Cerebellar cortex (tissue), 1 donor: ENCODE data around the gene FNIP2.
A peak's percentile ranks its signal among the peaks of the same experiment; 100 is the strongest.
"Not testable (repeated sequence)": the region's sequence is repeated elsewhere in the genome, so short reads cannot be mapped to it uniquely, and the experiment has no call there.

Experiments used
- DNase-seq: peaks from one replicate; pipeline ENCODE4 v3.0.0-alpha.2; 2015; ENCODE audit warnings: low spot score

FNIP2 gene

GRCh38 chr4:158870626-158871334 is 102.0 kb downstream of the FNIP2 start:
- no peak for DNase-seq

DNA sequence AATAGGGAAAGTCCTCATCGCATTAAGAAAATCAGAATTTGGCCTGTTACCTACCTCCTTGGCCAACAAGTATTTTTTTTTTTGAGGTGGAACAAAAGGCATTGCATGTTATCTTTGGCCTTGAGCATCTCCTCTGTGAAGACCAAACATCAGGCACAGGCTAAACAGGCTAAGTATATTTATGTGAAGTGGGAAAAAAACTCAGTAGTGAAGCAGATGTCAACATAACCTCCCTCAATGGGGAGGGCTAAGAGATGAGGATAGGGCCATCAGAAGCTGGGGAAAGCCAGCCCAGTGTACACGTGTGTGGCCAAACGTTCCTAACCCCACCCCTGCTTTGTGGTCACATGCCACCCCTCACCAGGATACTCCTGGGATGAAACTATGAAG is 102.5 kb downstream of the FNIP2 start:
- DNase-seq = no peak

GRCh38 chr4:158873795-158874401 is 105.1 kb downstream of the FNIP2 start:
- no peak for DNase-seq

- no peak for DNase-seq
Measured at GRCh38 chr4:158875026-158875425, 106.2 kb downstream of the FNIP2 start.

GRCh38 chr4:158875455-158875854 is 106.6 kb downstream of the FNIP2 start:
- no peak for DNase-seq

DNA sequence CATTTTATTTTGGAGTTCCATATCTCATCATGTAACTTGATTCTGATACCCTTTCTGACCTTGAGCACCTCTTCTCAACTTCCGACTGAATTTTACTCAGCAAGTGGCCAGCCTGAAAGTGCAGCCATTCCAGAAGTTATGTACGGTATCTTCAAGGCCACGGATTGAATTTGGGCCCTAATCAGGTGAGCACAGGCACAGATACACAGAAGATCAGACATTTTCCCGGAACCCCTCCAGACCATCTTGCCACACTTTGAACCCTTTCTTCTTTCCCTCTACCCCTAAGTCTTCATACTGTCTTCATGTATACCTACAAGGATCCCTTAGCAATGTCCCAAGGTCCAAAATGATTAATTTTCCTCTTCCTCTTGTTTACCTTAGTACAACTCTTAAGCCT is 108.2 kb downstream of the FNIP2 start:
- no peak for DNase-seq

DNA sequence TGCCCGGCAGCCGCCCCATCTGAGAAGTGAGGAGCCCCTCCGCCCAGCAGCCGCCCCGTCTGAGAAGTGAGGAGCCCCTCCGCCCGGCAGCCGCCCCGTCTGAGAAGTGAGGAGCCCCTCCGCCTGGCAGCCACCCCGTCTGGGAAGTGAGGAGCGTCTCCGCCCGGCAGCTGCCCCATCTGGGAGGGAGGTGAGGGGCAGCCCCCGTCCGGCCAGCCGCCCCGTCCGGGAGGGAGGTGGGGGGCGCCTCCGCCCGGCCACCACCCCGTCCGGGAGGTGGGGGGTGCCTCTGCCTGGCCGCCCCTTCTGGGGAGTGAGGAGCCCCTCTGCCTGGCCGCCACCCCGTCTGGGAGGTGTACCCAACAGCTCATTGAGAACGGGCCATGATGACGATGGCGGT is 113.3 kb downstream of the FNIP2 start:
- not testable (repeated sequence) for DNase-seq

GRCh38 chr4:158884280-158884679 is 115.5 kb downstream of the FNIP2 start:
- DNase-seq = no peak

DNA sequence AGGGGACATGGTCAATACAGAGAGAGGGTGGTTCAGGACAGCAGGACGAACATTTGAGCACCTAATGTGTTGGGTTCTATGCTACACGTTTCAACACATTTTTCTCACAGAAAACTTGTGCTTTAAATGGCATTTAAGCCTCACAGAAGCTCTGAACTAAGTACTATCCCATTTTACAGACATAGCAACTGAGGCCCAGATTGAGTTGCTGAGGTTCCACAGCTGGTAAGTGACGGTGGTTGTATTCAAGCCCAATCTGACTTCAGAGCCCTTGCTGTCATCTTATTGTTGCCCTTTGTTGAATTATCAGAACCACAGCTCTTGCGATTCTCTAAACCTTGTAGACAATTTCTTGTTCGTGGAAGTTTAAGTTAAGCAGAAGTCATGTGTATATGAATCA is 116.7 kb downstream of the FNIP2 start:
- no peak for DNase-seq

DNA sequence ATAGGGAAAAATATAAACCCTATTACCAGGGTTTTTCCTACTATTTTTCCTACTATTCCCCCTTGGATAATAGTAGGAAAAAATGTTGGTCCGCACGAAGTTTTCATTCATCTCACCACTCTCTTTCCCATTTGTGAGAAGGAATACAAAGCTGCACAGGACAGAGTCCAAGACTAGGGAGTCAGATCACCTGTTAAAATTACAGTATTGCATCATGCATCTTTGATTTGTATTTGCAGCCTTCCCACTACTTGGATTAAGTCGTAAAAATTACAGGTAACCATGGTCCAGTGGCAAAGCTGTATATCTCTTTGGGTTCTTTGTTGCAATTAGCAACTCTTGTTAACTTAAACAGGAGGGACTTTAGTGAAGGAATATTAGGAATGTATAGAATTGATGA is 121.5 kb downstream of the FNIP2 start:
- DNase-seq = no peak

GRCh38 chr4:158891256-158891655 is 122.4 kb downstream of the FNIP2 start:
- no peak for DNase-seq

- DNase-seq = peak; percentile 85
Measured at GRCh38 chr4:158894826-158895225, 126.0 kb downstream of the FNIP2 start.

DNA sequence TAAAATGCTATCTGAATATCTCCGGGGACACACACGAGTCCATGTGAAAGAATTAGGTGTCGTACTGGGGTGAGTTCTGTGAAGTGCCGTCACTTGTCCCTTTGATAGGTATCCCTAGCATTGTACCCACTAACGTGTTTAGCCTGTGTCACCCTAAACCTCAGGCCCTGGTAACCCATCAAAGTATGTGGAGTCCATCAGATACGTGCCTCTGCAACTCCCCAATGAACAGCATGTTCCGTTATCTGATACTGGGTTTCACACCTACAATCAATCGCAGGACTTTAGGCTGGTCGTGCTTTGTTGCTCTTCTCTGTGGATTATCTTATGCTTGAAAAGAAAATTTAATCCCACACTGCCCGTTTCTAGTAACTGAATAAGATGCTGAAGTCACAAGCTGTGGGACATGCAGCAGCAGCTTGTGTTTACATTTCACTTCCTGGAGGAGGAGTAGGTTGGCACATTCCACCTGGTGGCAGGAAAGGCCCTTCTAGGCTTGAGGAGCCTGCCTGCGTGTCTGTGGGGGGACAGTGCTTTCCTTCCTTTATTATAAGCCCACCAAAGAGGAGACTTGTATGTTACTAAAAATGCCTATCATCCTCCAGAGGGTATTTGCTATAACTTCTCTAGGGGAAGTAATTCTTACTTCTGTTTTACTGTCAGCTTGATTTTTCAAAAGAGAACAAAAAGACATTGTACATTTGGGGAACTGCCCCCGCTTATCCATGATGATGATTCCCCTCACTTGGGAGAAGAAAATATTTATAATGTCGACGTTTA is 127.2 kb downstream of the FNIP2 start:
- DNase-seq = peak; percentile 48

DNA sequence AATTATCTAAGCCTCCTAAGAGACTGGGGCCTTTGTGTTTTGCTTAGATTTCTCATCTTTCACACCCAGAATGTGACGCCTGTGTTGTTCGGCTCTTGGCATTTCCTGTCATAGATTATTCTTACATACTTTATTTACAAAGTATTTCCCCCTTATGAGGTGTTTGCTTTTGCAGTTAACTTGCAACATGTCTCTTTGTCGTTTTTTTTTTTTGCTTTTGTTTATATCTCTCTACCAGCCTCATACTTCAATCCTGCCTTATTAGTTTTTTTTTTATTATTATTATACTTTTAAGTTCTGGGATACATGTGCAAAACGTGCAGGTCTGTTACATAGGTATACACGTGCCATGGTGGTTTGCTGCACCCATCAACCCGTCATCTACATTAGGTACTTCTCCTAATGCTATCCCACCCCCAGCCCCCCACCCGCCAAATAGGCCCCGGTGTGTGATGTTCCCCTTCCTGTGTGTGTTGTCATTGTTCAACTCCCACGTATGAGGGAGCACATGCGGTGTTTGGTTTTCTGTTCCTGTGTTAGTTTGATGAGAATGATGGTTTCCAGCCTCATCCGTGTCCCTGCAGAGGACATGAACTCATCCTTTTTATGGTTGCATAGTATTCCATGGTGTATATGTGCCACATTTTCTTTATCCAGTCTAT is 127.9 kb downstream of the FNIP2 start:
- DNase-seq = not testable (repeated sequence)

DNA sequence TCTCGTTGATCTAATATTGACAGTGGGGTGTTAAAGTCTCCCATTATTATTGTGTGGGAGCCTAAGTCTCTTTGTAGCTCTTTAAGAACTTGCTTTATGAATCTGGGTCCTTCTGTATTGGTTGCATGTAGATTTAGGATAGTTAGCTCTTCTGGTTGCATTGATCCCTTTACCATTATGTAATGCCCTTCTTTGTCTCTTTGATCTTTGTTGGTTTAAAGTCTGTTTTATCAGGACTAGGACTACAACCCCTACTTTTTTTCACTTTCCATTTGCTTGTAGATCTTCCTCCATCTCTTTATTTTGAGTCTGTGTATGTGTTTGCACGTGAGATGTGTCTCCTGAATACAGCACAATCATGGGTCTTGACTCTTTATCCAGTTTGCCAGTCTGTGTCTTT is 131.6 kb downstream of the FNIP2 start:
- not testable (repeated sequence) for DNase-seq

GRCh38 chr4:158902280-158903078 is 133.7 kb downstream of the FNIP2 start:
- not testable (repeated sequence) for DNase-seq

GRCh38 chr4:158903079-158903456 is 134.2 kb downstream of the FNIP2 start:
- no peak for DNase-seq

DNA sequence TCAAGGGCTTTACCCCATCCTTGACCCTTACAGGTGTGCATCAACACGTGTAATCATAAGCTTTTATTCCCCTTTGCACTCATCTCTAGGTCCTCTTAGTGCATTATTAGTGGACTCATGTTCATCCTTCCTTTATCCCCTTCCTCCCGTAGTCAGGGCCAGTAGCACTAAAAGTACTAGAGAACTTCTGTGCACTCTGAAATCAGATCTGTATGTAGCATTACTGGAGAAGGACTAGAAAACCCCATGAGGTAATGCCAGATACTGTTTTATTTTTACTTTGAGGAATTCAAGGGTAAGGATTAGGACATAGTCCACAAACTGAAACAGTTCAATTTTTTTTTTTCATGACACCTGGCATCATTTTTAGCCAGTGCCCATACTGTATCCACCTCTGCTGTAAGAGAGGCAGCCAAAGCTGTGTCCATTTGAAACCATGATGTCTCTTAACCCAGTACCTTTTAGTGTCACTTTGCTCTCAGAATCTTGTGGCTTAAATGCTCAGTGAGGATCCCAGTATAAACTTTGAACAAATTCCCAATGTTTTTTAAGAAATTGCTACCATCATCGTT is 134.7 kb downstream of the FNIP2 start:
- no peak for DNase-seq

- DNase-seq = no peak
Measured at GRCh38 chr4:158904815-158905214, 136.0 kb downstream of the FNIP2 start.

DNA sequence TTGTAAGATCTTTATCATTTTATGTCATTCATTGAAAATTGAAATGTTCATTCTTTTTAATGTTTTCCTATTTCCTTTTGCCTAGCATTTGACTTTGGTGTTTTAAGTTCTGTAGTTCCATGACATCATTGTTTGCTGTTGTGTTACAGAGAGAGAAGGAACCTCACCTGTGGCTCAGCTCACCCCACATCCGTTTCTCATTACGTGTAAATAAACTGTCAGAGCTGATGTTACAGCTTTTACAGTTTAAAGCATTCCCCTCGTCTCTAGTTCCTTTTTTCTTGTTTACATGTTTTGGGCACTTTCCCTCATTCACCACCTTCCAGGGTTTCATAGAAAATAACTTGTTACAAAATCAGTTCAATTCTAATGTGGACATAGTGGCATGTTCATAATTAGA is 137.2 kb downstream of the FNIP2 start:
- DNase-seq = no peak

DNA sequence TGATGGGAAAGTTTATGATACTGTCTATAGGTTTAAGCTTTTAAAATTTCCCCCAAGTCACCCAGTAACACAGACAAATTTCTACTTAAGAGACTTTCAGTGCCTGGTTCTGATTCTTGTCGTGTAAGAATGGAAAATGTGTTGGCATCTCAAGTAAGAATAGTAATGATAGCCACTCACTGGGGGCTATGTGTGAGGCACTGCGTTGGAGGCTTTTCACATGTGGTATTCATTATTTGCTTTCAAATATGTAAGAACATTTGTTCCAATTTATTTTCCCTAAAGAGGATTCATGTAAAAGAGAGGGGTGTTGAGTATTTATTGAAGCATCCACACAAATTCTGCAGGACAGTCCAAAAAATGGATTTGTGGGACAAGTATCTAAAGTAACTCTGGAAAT is 143.6 kb downstream of the FNIP2 start:
- no peak for DNase-seq
